ENCODE results near the gene VAT1.
"Not testable (repeated sequence)": the region's sequence is repeated elsewhere in the genome, so short reads cannot be mapped to it uniquely, and the experiment has no call there.

VAT1 gene

DNA sequence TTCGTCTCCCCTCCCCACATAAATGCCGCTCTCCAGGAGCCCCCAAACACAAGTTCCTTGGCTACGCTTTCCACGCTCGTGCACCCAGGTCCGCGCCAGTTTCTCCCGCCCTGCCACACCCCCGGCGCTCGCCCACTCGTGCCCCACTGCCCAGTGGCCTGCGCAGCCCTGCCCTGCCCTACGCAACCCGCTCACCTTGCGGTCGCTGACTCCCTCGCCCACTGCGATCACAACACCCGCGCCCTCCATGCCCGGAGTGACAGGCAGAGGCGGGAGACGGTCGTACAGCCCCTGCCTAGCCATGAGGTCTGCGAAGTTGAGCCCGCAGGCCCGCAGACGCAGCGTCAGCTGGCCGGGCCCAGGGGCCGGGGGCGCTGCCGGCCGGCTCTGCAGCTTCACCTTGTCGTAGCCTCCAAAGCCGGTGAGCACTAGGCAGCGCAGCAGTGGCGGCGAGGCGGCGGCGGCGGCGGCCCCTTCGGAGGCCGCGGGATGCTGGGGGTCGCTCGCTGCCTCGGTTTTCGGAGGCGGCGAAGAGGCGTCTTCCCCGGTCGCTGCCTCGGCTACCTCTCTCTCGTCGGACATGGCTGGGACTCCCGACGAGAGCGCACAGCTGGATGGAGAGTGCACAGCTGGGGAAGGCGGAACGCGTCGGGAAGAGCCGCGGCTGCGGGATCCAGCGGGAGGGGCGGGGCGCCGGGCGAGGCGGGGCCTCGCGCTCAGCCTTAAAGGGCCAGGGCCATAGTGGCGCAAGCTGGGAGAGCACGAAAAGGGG, at the start of gene VAT1:
TSS of gene VAT1 (minus strand) at position 645 of the 772 bp plus-strand sequence. CDS start at position 582, 63 bp downstream.
- no peak; the same call in 1 of the 2 replicates for TF ChIP-seq POLR2AphosphoS5 (IDR thresholded peaks at IDR 0.05; ENCODE audit: borderline replicate concordance, low read depth, low read length)
- Histone ChIP-seq H3K36me3 (ENCODE audit: insufficient read depth, low read length) (no peaks in the 10 kb centered on the region), H3K9me3 (ENCODE audit: low read depth, low read length) (no peaks in the 10 kb centered on the region), H3K4me3 (peak within 1 kb of the TSS; percentile 89), H3K27ac (no peak within 1 kb of the TSS), H3K9ac (ENCODE audit: insufficient read length) (peak within 1 kb of the TSS; percentile 37)
- no peak for DNase-seq (ENCODE audit: low read depth, low spot score)

DNA sequence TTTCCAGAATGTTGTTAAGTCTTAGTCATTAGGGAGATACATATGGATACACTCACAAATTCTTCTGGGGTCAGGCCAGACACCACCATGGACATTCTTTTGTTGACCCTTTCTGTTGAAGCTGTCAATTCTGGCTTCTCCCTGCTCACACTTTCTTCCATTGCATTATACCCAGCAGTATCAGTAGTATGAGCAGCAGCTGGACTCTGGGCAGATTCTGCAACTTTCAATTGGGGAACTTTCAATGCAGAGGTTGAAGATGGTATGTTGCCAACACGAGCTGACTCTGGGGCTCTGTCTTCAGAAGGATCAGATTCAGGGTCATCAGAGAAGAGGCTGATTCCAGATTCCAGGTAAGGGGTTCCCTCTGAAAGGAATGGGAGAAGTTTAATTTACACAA, 48.7 kb upstream of the VAT1 start:
- Histone ChIP-seq H3K27ac (no peak overlapping the region), H3K36me3 (ENCODE audit: insufficient read depth, low read length) (peaks cover 33% of the 10 kb centered on the region), H3K4me3 (no peak overlapping the region), H3K9ac (ENCODE audit: insufficient read length) (no peak overlapping the region), H3K9me3 (ENCODE audit: low read depth, low read length) (no peaks in the 10 kb centered on the region)
- no peak for TF ChIP-seq FOXP2 (optimal IDR thresholded peaks at IDR 0.05; ENCODE audit: control extremely low read depth, extremely low read length, insufficient read depth)
- no peak for TF ChIP-seq EZH2 (IDR thresholded peaks at IDR 0.05)
- no peak for TF ChIP-seq POLR2AphosphoS5 (IDR thresholded peaks at IDR 0.05; ENCODE audit: borderline replicate concordance, low read depth, low read length)
- no peak for DNase-seq (ENCODE audit: low read depth, low spot score)

DNA sequence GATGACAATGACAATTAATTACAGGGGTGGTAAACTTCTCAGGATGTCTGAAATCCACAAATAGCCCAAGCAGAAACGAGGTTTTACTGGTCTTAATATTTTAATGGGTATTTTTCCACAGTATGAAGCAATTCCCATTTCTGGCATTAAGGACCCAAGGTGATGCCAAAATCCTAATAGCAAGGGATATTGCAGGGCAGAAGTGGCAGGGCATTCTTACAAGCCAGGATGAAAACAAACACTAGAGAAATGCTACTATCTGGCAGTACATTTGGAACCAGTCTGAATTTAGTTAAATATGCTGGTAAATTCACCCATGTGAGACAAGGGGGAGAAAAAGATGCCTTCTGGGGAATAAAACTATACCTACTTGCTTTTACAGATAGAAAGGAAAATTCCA, 48.1 kb upstream of the VAT1 start:
- Histone ChIP-seq H3K9ac (ENCODE audit: insufficient read length) (no peak overlapping the region), H3K36me3 (ENCODE audit: insufficient read depth, low read length) (peaks cover 39% of the 10 kb centered on the region), H3K27ac (no peak overlapping the region), H3K4me3 (no peak overlapping the region), H3K9me3 (ENCODE audit: low read depth, low read length) (no peaks in the 10 kb centered on the region)
- DNase-seq (ENCODE audit: low read depth, low spot score) = no peak
- no peak for TF ChIP-seq EZH2 (IDR thresholded peaks at IDR 0.05)
- TF ChIP-seq POLR2AphosphoS5 (IDR thresholded peaks at IDR 0.05; ENCODE audit: borderline replicate concordance, low read depth, low read length) = no peak
- TF ChIP-seq FOXP2 (optimal IDR thresholded peaks at IDR 0.05; ENCODE audit: control extremely low read depth, extremely low read length, insufficient read depth) = no peak

DNA sequence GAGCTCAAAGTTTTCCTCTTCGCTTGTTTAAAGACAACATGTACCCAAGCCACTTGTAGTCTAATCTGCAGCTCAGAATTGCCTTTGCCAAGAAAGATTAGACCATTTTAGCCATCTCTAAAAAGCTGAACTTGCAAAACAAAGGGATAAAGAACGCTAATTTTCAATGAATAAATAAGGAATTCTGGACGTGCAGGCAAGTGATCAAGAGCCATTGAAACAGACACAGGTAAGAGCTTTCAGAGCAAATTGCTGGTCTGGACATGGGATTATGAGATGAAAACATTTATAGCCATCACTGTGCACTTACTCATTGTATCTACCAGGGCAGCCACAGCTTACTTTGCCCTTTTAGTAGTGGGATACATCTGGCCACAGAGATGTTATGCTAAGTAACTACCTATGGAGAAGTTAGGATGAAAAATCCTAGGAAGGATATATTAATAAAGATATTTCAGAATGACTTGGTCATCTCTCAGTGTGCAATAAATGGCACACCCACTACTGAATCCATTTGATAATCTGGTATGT, 47.2 kb upstream of the VAT1 start:
- H3K4me3 ChIP-seq = no peak overlapping the region
- H3K36me3 ChIP-seq (ENCODE audit: insufficient read depth, low read length) = peaks cover 39% of the 10 kb centered on the region
- no peaks in the 10 kb centered on the region for H3K9me3 ChIP-seq (ENCODE audit: low read depth, low read length)
- H3K27ac ChIP-seq = peak overlapping the region; percentile 19; the same call in 1 of the 2 replicates
- DNase-seq (ENCODE audit: low read depth, low spot score) = no peak
- no peak overlapping the region for H3K9ac ChIP-seq (ENCODE audit: insufficient read length)
- no peak for TF ChIP-seq POLR2AphosphoS5 (IDR thresholded peaks at IDR 0.05; ENCODE audit: borderline replicate concordance, low read depth, low read length)
- TF ChIP-seq EZH2 (IDR thresholded peaks at IDR 0.05) = no peak
- TF ChIP-seq FOXP2 (optimal IDR thresholded peaks at IDR 0.05; ENCODE audit: control extremely low read depth, extremely low read length, insufficient read depth) = no peak

DNA sequence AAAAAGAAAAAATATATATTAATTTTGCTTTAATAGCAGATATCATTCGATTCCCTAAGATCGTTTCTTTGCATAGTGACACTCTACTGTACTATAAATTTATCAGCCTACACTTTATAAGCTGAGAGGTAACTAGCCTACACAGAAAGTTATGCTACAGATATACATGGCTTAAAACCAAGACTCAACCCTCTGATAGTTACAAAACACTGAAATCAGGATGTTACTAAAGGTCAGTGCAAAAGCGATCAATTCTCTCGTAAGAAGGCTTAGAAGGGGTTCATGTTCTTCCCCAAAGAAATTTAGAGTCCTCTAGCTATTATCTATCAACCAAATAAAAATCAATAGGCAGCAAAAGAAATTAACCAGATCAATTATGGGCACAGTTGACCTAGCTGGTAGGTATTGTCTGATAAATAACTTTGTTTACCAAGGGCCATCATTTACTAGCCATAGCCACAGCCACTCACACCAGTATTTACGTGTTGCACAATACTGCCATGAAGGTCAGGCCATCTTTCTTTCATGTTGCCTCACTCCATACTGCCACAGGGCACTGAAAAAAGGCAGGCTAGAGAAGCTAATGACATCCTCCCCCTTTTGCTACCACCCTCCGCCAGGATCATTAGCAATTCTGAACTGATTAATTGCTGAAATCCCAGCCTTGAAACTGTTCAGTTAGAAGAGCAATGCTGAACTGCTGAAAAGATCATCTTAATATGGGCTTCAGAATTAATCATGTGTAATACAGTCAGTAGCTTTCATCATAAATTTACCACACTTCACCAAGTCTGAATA, 46.6 kb upstream of the VAT1 start:
- H3K27ac ChIP-seq = peak overlapping the region; percentile 19; the same call in 1 of the 2 replicates
- DNase-seq (ENCODE audit: low read depth, low spot score) = no peak
- H3K9ac ChIP-seq (ENCODE audit: insufficient read length) = no peak overlapping the region
- H3K9me3 ChIP-seq (ENCODE audit: low read depth, low read length) = no peaks in the 10 kb centered on the region
- TF ChIP-seq POLR2AphosphoS5 (IDR thresholded peaks at IDR 0.05; ENCODE audit: borderline replicate concordance, low read depth, low read length) (no peak), EZH2 (IDR thresholded peaks at IDR 0.05) (no peak), FOXP2 (optimal IDR thresholded peaks at IDR 0.05; ENCODE audit: control extremely low read depth, extremely low read length, insufficient read depth) (no peak)
- H3K36me3 ChIP-seq (ENCODE audit: insufficient read depth, low read length) = peaks cover 35% of the 10 kb centered on the region
- no peak overlapping the region for H3K4me3 ChIP-seq

DNA sequence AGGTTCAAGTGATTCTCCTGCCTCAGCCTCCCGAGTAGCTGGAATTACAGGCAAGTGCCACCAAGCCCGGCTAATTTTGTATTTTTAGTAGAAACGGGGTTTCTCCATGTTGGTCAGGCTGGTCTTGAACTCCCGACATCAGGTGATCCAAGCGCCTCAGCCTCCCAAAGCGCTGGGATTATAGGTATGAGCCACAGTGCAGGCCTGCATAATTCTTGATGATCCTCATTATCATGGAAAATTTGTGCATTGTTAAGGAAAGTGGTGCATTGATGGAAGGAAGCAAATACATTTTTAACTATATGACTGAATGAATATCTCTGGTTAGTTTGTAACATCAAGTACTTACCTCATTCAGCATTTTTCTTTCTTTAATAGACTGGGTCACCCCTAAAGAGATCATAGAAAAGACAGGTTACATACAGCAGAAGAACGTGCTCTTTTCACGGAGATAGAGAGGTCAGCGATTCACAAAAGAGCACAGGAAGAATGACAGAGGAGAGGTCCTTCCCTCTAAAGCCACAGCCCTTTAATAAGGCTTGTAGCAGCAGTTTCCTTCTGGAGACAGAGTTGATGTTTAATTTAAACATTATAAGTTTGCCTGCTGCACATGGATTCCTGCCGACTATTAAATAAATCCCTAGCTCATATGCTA, 40.9 kb upstream of the VAT1 start:
- H3K9ac ChIP-seq (ENCODE audit: insufficient read length) = no peak overlapping the region
- H3K27ac ChIP-seq = no peak overlapping the region
- DNase-seq (ENCODE audit: low read depth, low spot score) = no peak
- peaks cover 31% of the 10 kb centered on the region for H3K36me3 ChIP-seq (ENCODE audit: insufficient read depth, low read length)
- TF ChIP-seq EZH2 (IDR thresholded peaks at IDR 0.05) = no peak
- TF ChIP-seq POLR2AphosphoS5 (IDR thresholded peaks at IDR 0.05; ENCODE audit: borderline replicate concordance, low read depth, low read length) = no peak
- TF ChIP-seq FOXP2 (optimal IDR thresholded peaks at IDR 0.05; ENCODE audit: control extremely low read depth, extremely low read length, insufficient read depth) = no peak
- H3K9me3 ChIP-seq (ENCODE audit: low read depth, low read length) = no peaks in the 10 kb centered on the region
- H3K4me3 ChIP-seq = no peak overlapping the region

DNA sequence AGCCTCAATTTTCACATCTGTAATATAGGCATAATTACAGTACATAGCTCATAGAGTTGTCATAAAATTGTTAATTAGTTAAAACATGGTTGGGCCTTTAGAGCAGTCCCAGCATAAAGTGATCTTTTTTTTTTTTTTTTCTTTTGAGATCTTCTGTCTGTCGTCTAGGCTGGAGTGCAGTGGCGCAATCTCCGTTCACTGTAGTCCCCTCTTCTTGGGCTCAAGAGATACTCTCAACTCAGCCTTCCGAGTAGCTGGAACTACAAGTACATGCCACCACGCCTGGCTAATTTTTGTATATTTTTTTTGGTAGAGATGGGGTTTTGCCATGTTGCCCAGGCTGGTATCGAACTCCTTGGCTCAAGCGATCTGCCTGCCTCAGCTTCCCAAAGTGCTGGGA, 33.9 kb upstream of the VAT1 start:
- Histone ChIP-seq H3K36me3 (ENCODE audit: insufficient read depth, low read length) (peaks cover 44% of the 10 kb centered on the region), H3K4me3 (no peak overlapping the region), H3K9me3 (ENCODE audit: low read depth, low read length) (no peaks in the 10 kb centered on the region), H3K27ac (no peak overlapping the region), H3K9ac (ENCODE audit: insufficient read length) (no peak overlapping the region)
- DNase-seq (ENCODE audit: low read depth, low spot score) = no peak
- TF ChIP-seq FOXP2 (optimal IDR thresholded peaks at IDR 0.05; ENCODE audit: control extremely low read depth, extremely low read length, insufficient read depth) (no peak), EZH2 (IDR thresholded peaks at IDR 0.05) (no peak), POLR2AphosphoS5 (IDR thresholded peaks at IDR 0.05; ENCODE audit: borderline replicate concordance, low read depth, low read length) (no peak)

DNA sequence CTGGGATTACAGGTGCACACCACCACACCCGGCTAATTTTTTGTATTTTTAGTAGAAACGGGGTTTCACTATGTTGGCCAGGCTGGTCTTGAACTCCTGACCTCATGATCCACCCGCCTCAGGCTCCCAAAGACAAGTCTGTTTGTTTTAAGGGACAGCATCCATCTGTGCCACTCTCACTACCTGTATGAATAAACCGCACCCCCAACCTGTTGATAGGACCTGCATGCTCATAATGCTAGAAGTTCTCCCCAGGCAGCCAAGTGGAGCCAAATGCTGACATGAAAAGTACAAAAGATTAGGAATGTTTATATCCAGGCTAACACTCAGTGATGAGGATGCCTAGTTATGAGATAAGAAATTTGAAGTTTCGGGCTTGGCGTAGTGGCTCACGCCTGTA, 30.8 kb upstream of the VAT1 start:
- not testable (repeated sequence) for H3K27ac ChIP-seq; H3K4me3 ChIP-seq; H3K9ac ChIP-seq (ENCODE audit: insufficient read length); H3K9me3 ChIP-seq (ENCODE audit: low read depth, low read length); DNase-seq (ENCODE audit: low read depth, low spot score)
- peaks cover 53% of the 10 kb centered on the region for H3K36me3 ChIP-seq (ENCODE audit: insufficient read depth, low read length)
